Measurements from ENCODE around the gene TRPM8. TPM values are rescaled to one million over a fixed set of nuclear protein-coding genes. Genes with fewer than 3 reads are reported as not detected.

TRPM8 gene
- total and polyA plus RNA-seq, 7 donors, result 0.04 TPM; not detected in 6

DNA sequence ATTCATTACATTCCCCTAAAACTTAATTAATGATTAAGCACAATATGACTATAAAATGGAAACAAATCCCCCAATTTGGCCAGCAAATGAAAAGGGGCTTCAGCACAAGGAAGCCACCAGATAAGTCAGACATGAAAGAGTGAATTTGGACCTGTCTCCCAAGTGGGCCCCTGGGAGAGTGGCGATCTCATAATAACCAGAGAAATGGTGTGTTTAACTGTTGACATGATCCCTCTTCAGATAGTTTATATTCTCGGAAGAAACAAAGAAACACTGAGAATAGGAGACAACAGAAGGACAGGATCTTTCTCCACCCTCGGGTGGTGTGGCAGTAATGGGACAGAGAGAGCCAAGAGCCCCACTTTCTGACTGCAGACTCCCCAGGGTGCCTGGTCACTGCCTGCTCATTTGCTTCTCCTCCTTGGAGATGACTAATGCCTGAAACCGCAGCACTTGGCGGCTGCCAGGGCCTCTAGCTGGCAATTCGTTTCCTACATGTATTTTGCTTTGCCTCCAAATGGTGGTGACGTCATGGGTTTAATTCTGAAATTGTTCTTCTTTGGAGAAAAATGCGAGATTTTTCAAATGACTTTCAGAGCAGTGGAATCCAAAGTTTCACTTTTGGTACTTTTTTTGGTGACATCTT, 86.9 kb downstream of the TRPM8 start:
- intact Hi-C loops (cut with DNase I), result no loop called here
- WGBS, 2 donors, result 62 to 67% methylated on average over 8 of the region's 8 CpGs
- Histone ChIP-seq H3K27ac (no peak overlapping the region), H3K36me3 (no peaks in the 10 kb centered on the region), H3K9me3 (no peaks in the 10 kb centered on the region), H3K4me3 (no peak overlapping the region), H3K4me1 (no peaks in the 10 kb centered on the region), H3K27me3 (no peaks in the 10 kb centered on the region)
- TF ChIP-seq POLR2A (IDR thresholded peaks at IDR 0.05) (no peak), POLR2AphosphoS5 (IDR thresholded peaks at IDR 0.05) (no peak), EP300 (IDR thresholded peaks at IDR 0.05) (no peak)
- TF ChIP-seq, protein P1, sequence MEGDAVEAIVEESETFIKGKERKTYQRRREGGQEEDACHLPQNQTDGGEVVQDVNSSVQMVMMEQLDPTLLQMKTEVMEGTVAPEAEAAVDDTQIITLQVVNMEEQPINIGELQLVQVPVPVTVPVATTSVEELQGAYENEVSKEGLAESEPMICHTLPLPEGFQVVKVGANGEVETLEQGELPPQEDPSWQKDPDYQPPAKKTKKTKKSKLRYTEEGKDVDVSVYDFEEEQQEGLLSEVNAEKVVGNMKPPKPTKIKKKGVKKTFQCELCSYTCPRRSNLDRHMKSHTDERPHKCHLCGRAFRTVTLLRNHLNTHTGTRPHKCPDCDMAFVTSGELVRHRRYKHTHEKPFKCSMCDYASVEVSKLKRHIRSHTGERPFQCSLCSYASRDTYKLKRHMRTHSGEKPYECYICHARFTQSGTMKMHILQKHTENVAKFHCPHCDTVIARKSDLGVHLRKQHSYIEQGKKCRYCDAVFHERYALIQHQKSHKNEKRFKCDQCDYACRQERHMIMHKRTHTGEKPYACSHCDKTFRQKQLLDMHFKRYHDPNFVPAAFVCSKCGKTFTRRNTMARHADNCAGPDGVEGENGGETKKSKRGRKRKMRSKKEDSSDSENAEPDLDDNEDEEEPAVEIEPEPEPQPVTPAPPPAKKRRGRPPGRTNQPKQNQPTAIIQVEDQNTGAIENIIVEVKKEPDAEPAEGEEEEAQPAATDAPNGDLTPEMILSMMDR (IDR thresholded peaks at IDR 0.05), result no peak
- DNase-seq, result no peak

DNA sequence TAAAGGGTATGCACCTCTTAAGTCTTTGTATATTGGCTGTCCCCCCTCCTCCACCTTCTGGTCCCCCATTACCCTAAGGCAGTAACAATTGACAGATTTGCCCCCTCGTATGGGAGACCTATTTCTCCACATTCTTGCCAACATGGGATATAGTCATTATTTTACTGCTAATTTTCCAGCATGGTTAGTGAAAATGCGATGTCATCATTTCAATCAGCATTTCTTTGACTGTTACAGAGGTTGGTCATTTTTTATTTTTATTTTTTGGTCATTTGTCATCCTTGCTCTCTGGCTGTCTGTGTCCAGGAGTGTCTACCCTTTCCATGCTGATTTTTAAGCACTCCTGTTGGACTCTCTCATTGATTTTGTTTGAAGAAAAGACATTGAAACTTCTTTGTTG, 88.0 kb downstream of the TRPM8 start:
- H3K4me1 ChIP-seq, result no peaks in the 10 kb centered on the region
- DNase-seq, result no peak
- H3K4me3 ChIP-seq, result no peak overlapping the region
- H3K27me3 ChIP-seq, result no peaks in the 10 kb centered on the region
- intact Hi-C loops (cut with DNase I), result no loop called here
- H3K27ac ChIP-seq, result no peak overlapping the region
- H3K36me3 ChIP-seq, result no peaks in the 10 kb centered on the region
- no peaks in the 10 kb centered on the region for H3K9me3 ChIP-seq
- 86% methylated on average over 2 of the region's 2 CpGs for WGBS, 2 donors
- TF ChIP-seq, protein P1 (IDR thresholded peaks at IDR 0.05), result no peak

DNA sequence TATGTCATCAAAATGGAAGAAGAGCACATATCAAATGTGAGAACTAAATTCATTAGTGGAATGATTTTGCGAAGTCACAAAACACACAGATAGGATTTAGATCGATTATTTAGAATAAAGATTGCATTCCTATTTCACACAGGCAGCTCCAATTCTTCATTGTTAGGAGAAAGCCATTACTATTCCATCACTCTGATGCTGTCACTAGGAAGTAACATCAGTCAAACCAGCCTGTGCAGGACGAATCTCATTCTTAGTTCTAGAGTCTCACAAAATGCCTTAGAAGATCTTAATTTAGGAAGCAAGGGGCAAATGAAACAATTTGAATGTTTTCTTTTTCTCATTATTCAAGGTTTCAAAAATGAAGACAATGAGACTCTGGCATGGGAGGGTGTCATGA, 89.3 kb downstream of the TRPM8 start:
- intact Hi-C loops (cut with DNase I), result no loop called here
- Histone ChIP-seq H3K4me3 (no peak overlapping the region), H3K4me1 (no peaks in the 10 kb centered on the region), H3K9me3 (no peaks in the 10 kb centered on the region), H3K27ac (no peak overlapping the region), H3K27me3 (no peaks in the 10 kb centered on the region), H3K36me3 (no peaks in the 10 kb centered on the region)
- TF ChIP-seq POLR2AphosphoS5 (IDR thresholded peaks at IDR 0.05), result no peak
- TF ChIP-seq, protein P1 (IDR thresholded peaks at IDR 0.05), result no peak
- no peak for TF ChIP-seq POLR2A (IDR thresholded peaks at IDR 0.05)
- no peak for TF ChIP-seq EP300 (IDR thresholded peaks at IDR 0.05)
- no peak for DNase-seq
- WGBS, 2 donors, result 87 to 93% methylated on average over 3 of the region's 3 CpGs

DNA sequence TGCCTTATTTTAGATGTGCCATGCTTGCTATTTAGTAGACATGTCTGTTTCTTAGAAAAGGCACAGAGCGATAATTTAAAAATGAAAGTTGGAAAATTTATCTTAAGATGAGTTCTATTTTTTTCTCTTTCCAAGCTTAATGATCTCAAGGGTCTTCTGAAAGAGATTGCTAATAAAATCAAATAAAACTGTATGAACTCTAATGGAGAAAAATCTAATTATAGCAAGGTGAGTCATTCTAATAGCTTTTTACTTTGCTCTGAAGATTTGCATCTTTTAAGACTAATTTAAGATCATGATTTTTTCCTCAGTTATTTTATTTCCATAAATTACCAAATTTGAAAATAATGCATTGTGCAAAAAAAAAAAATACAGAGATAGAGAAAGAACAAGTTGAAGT, 97.3 kb downstream of the TRPM8 start:
- no peak for TF ChIP-seq EP300 (IDR thresholded peaks at IDR 0.05)
- TF ChIP-seq, protein P1 (IDR thresholded peaks at IDR 0.05), result no peak
- no peak for TF ChIP-seq POLR2AphosphoS5 (IDR thresholded peaks at IDR 0.05)
- TF ChIP-seq POLR2A (IDR thresholded peaks at IDR 0.05), result no peak
- intact Hi-C loops (cut with DNase I), result no loop called here
- WGBS, 2 donors, result 96 to 99% methylated on average over 1 of the region's 1 CpG
- Histone ChIP-seq H3K36me3 (no peaks in the 10 kb centered on the region), H3K4me1 (no peaks in the 10 kb centered on the region), H3K9me3 (no peaks in the 10 kb centered on the region), H3K4me3 (no peak overlapping the region), H3K27me3 (no peaks in the 10 kb centered on the region), H3K27ac (no peak overlapping the region)
- no peak for DNase-seq

DNA sequence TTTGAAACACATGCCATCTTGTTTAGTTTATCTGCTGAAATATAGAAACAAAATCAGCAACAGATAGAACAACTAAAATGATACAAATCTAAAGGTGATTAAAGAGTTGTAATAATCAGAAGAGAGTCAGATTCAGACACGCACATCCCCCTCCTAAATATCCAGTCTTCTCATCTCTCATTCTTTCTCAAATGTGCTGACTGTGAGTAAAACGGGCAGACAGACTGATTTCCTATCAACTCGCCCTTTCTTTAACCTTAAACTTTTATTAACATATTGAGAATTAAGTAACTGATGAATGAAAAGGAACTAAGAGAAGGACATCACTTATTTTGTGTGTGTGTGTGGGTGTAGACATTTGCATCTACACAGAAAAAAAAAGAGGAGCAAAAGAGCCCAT, 98.7 kb downstream of the TRPM8 start:
- intact Hi-C loops (cut with DNase I), result no loop called here

More for the DNA sequence above, 98.7 kb downstream of the TRPM8 start:
- Histone ChIP-seq H3K4me1 (no peaks in the 10 kb centered on the region), H3K27ac (no peak overlapping the region), H3K4me3 (no peak overlapping the region), H3K27me3 (no peaks in the 10 kb centered on the region), H3K36me3 (no peaks in the 10 kb centered on the region), H3K9me3 (no peaks in the 10 kb centered on the region)
- WGBS, 2 donors, result 82 to 85% methylated on average over 3 of the region's 3 CpGs
- TF ChIP-seq POLR2A (IDR thresholded peaks at IDR 0.05) (no peak), EP300 (IDR thresholded peaks at IDR 0.05) (no peak), POLR2AphosphoS5 (IDR thresholded peaks at IDR 0.05) (no peak)
- TF ChIP-seq, protein P1 (IDR thresholded peaks at IDR 0.05), result no peak
- no peak for DNase-seq

Measured in sigmoid colon (tissue), 7 donors.